GM19467 (cell line): Measurements from ENCODE around the gene PDE6C.

Experiments used
- ATAC-seq: cut with Tn5 transposase; IDR thresholded peaks from one replicate; pipeline ENCODE4 v1.9.1; 2021; ENCODE audit warnings: mild to moderate bottlenecking, moderate library complexity; ENCODE audit not compliant: unreplicated experiment

PDE6C gene

GRCh38 chr10:93701866-93702209, 89.5 kb downstream of the PDE6C start:
- ATAC-seq = peak; percentile 11

GRCh38 chr10:93702210-93703001, 90.1 kb downstream of the PDE6C start, which contains the start of gene FRA10AC1:
Gene FRA10AC1 (minus strand): TSS chr10:93702592. CDS start chr10:93700106, 2,486 bp downstream.
- peak; percentile 74 for ATAC-seq

GRCh38 chr10:93703066-93703465, 90.7 kb downstream of the PDE6C start:
- ATAC-seq = peak; percentile 3

- ATAC-seq = no peak
Measured at GRCh38 chr10:93703841-93704240, 91.5 kb downstream of the PDE6C start.

GRCh38 chr10:93704451-93704850, 92.1 kb downstream of the PDE6C start:
- no peak for ATAC-seq

GRCh38 chr10:93707623-93708022, 95.3 kb downstream of the PDE6C start:
- ATAC-seq = no peak

GRCh38 chr10:93710333-93710909, 98.1 kb downstream of the PDE6C start:
- ATAC-seq = no peak

- no peak for ATAC-seq
Measured at GRCh38 chr10:93711891-93712290, 99.6 kb downstream of the PDE6C start.

- no peak for ATAC-seq
Measured at GRCh38 chr10:93712593-93712992, 100.3 kb downstream of the PDE6C start.

GRCh38 chr10:93715345-93715744, 103.0 kb downstream of the PDE6C start:
- peak; percentile 79 for ATAC-seq
